WTC11 (cell line): ENCODE data around the gene IFNG-AS1. TPM values are rescaled to one million over a fixed set of nuclear protein-coding genes. Genes with fewer than 3 reads are reported as not detected.

Experiments used
- ATAC-seq: fragments of 200-7000 bp; cut with Tn5 transposase; 2 replicates; pipeline ENCODE4 v1.10.0; 2021; ENCODE audit warnings: mild to moderate bottlenecking, moderate library complexity
- CTCF ChIA-PET: fragments of 300-600 bp; sonication (Branson Sonifier 250); formaldehyde crosslinking; loops from one replicate; lab custom pipeline; 2021; ENCODE audit warnings: antibody characterized with exemption; lab: Charles Lee
- POLR2A ChIA-PET: fragments of 350-600 bp; sonication (Branson Sonifier 250); formaldehyde crosslinking; loops from one replicate; lab custom pipeline; 2021; ENCODE audit warnings: antibody characterized with exemption; lab: Charles Lee
- DNase-seq: peaks from one replicate; pipeline ENCODE4 v3.0.0; 2021; ENCODE audit warnings: low spot score
- H3K27ac Mint-ChIP-seq: 2 replicates; pipeline ENCODE4 v1.8.0; 2021; ENCODE audit warnings: mixed read lengths
- H3K27me3 Mint-ChIP-seq: 2 replicates; pipeline ENCODE4 v1.8.0; 2021; ENCODE audit warnings: low read depth, mild to moderate bottlenecking, moderate library complexity, mixed read lengths
- H3K36me3 Mint-ChIP-seq: 2 replicates; pipeline ENCODE4 v1.8.0; 2021; ENCODE audit warnings: mixed read lengths
- H3K4me1 Mint-ChIP-seq: 2 replicates; pipeline ENCODE4 v1.8.0; 2022; ENCODE audit warnings: mixed read lengths
- H3K4me3 Mint-ChIP-seq: 2 replicates; pipeline ENCODE4 v1.8.0; 2021; ENCODE audit warnings: mild to moderate bottlenecking, moderate library complexity, mixed read lengths
- H3K9me3 Mint-ChIP-seq: 2 replicates; pipeline ENCODE4 v1.8.0; 2021; ENCODE audit warnings: mixed read lengths
- ATF1 ChIP-seq: sonication (generic); formaldehyde crosslinking; IDR thresholded peaks from 2 replicates; pipeline ENCODE4 v1.8.1; 2023; ENCODE audit warnings: mild to moderate bottlenecking, moderate library complexity, missing genetic modification reagents
- CREM ChIP-seq: sonication (generic); formaldehyde crosslinking; IDR thresholded peaks from 2 replicates; pipeline ENCODE4 v1.8.1; 2022; ENCODE audit warnings: mild to moderate bottlenecking, missing genetic modification reagents, moderate library complexity
- ETV6 ChIP-seq: sonication (generic); formaldehyde crosslinking; IDR thresholded peaks from 2 replicates; pipeline ENCODE4 v1.8.1; 2022; ENCODE audit warnings: mild to moderate bottlenecking, missing genetic modification reagents
- FOXP1 ChIP-seq: sonication (generic); formaldehyde crosslinking; IDR thresholded peaks from 2 replicates; pipeline ENCODE4 v1.8.0; 2022; ENCODE audit warnings: missing genetic modification reagents, mild to moderate bottlenecking, moderate library complexity, borderline replicate concordance
- GABPB1 ChIP-seq: sonication (generic); formaldehyde crosslinking; IDR thresholded peaks from 2 replicates; pipeline ENCODE4 v1.8.1; 2023; ENCODE audit warnings: mild to moderate bottlenecking, missing genetic modification reagents
- IRF1 ChIP-seq: sonication (generic); formaldehyde crosslinking; IDR thresholded peaks from 2 replicates; pipeline ENCODE4 v1.8.0; 2023; ENCODE audit warnings: missing genetic modification reagents
- JAZF1 ChIP-seq: fragments of 250-450 bp; sonication (Bioruptor Pico); IDR thresholded peaks from 2 replicates; pipeline ENCODE4 v1.9.0; 2021; ENCODE audit warnings: moderate library complexity, mild to moderate bottlenecking, inconsistent platforms
- NR3C1 ChIP-seq: sonication (generic); formaldehyde crosslinking; conservative IDR thresholded peaks from 2 replicates; pipeline ENCODE4 v1.8.1; 2023; ENCODE audit warnings: low read depth, mild to moderate bottlenecking, missing genetic modification reagents
- PRDM15 ChIP-seq: sonication (generic); formaldehyde crosslinking; IDR thresholded peaks from 2 replicates; pipeline ENCODE4 v1.8.0; 2022; ENCODE audit warnings: missing genetic modification reagents
- PREB ChIP-seq: sonication (generic); formaldehyde crosslinking; IDR thresholded peaks from 2 replicates; pipeline ENCODE4 v1.8.1; 2022; ENCODE audit warnings: mild to moderate bottlenecking, missing genetic modification reagents, moderate library complexity, borderline replicate concordance
- RORB ChIP-seq: fragments of 250-450 bp; sonication (Bioruptor Pico); IDR thresholded peaks from 2 replicates; pipeline ENCODE4 v1.9.0; 2021; ENCODE audit warnings: mild to moderate bottlenecking
- SMAD4 ChIP-seq: sonication (generic); formaldehyde crosslinking; IDR thresholded peaks from 2 replicates; pipeline ENCODE4 v1.8.0; 2022; ENCODE audit warnings: mild to moderate bottlenecking, missing genetic modification reagents
- ZNF219 ChIP-seq: sonication (generic); formaldehyde crosslinking; IDR thresholded peaks from 2 replicates; pipeline ENCODE4 v1.8.0; 2023; ENCODE audit warnings: missing genetic modification reagents, mild to moderate bottlenecking, borderline replicate concordance
- ZNF317 ChIP-seq: sonication (generic); formaldehyde crosslinking; IDR thresholded peaks from 2 replicates; pipeline ENCODE4 v1.8.1; 2023; ENCODE audit warnings: low read depth, mild to moderate bottlenecking, moderate library complexity, missing genetic modification reagents, borderline replicate concordance
- ZNF512 ChIP-seq: sonication (generic); formaldehyde crosslinking; IDR thresholded peaks from 2 replicates; pipeline ENCODE4 v1.8.1; 2022; ENCODE audit warnings: missing genetic modification reagents, borderline replicate concordance
- ZNF532 ChIP-seq: fragments of 250-450 bp; sonication (Bioruptor Pico); IDR thresholded peaks from 2 replicates; pipeline ENCODE4 v1.9.0; 2021; ENCODE audit warnings: mild to moderate bottlenecking, borderline replicate concordance
- total RNA-seq: library from RNA; stranded (reverse); gene quantifications from 3 replicates; pipeline ENCODE4 v1.2.3, GENCODE V29; 2021

The IFNG-AS1 gene
- total RNA-seq, 1 experiment from 2014 or later, result not detected

GRCh38 chr12:67980391-67980790, 8.9 kb upstream of the IFNG-AS1 start:
- TF ChIP-seq ETV6, result no peak
- no peak for TF ChIP-seq JAZF1 (CRISPR knock-in tag)
- TF ChIP-seq ZNF219 (CRISPR knock-in tag), result no peak
- TF ChIP-seq ATF1 (CRISPR knock-in tag), result no peak
- TF ChIP-seq FOXP1, result no peak
- no peak for TF ChIP-seq RORB
- no peak for TF ChIP-seq IRF1
- no peak for TF ChIP-seq PRDM15
- TF ChIP-seq PREB (CRISPR knock-in tag), result no peak
- no peak for TF ChIP-seq CREM (CRISPR knock-in tag)
- TF ChIP-seq ZNF532 (CRISPR knock-in tag), result no peak
- TF ChIP-seq NR3C1 (CRISPR knock-in tag), result no peak
- no peak for TF ChIP-seq SMAD4 (CRISPR knock-in tag)
- TF ChIP-seq ZNF512, result no peak
- TF ChIP-seq GABPB1 (CRISPR knock-in tag), result no peak
- no peak for TF ChIP-seq ZNF317
- Mint-ChIP-seq H3K27ac (no peak overlapping the region), H3K9me3 (peaks cover 6% of the 10 kb centered on the region), H3K36me3 (no peaks in the 10 kb centered on the region), H3K4me1 (no peaks in the 10 kb centered on the region), H3K27me3 (no peaks in the 10 kb centered on the region), H3K4me3 (no peak overlapping the region)
- ATAC-seq (no peak), DNase-seq (no peak)
- ChIA-PET CTCF (no interaction called here), POLR2A (no interaction called here)
